BE2C (cell line): Measurements from ENCODE around the gene DLG2.

Experiments used
- DNase-seq: peaks from one replicate; pipeline ENCODE4 v3.0.0-alpha.2; 2020
- H3K27me3 ChIP-seq: fragments of 250-450 bp; sonication (Bioruptor Pico); 2 replicates; pipeline ENCODE4 v1.5.1; 2020; ENCODE audit warnings: mild to moderate bottlenecking
- H3K36me3 ChIP-seq: fragments of 250-450 bp; sonication (Bioruptor Pico); 2 replicates; pipeline ENCODE4 v1.5.1; 2020; ENCODE audit warnings: mild to moderate bottlenecking
- H3K4me1 ChIP-seq: fragments of 250-450 bp; sonication (Bioruptor Pico); 2 replicates; pipeline ENCODE4 v1.5.1; 2020
- H3K4me3 ChIP-seq: 2 replicates; pipeline ENCODE4 v1.5.1; 2011; ENCODE audit warnings: low read depth, low read length
- H3K9me3 ChIP-seq: fragments of 250-450 bp; sonication (Bioruptor Pico); 2 replicates; pipeline ENCODE4 v1.5.1; 2020
- TF ChIP-seq, protein P1 (sequence below): IDR thresholded peaks from 2 replicates; pipeline ENCODE4 v1.5.1; 2012; ENCODE audit warnings: mild to moderate bottlenecking, low read depth, low read length

DLG2 gene

DNA sequence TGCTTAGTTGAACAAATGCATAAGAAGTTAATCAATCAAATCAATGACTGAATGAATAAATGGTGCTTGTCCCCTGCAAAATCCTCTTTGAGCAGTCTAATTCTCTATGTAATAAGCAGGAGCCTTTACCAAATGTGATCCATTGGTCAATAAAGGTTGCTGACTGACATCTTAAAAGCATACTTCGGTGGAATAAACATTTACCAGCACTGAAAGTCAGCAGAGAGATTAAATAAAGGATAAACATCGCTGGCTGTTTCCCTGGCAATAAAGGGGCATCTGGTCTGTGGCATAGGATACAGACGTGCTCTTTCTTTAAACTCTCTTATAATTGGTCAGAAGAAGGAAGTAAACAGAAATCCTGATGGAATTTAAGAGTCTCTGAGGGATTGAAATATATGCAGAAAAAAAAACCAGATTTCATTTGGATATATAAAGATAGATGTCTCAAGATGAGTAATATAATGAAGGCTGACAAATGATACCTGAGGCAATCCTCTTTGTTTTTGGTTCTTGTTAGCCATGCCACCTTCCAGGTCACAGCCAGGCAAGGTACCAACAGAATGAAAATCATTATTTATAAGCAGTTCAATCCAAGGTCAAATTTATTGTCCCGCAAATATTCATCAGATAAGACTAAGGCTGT lies 1762.6 kb downstream of the DLG2 start:
- Histone ChIP-seq H3K4me1 (peaks cover 35% of the 10 kb centered on the region), H3K27me3 (no peaks in the 10 kb centered on the region), H3K4me3 (peak overlapping the region; percentile 16), H3K9me3 (0 out of 2 replicates have a peak, but pooled peaks cover 4% of the 10 kb centered on the region), H3K36me3 (no peaks in the 10 kb centered on the region)
- DNase-seq = peak; percentile 67
- TF ChIP-seq, protein P1, sequence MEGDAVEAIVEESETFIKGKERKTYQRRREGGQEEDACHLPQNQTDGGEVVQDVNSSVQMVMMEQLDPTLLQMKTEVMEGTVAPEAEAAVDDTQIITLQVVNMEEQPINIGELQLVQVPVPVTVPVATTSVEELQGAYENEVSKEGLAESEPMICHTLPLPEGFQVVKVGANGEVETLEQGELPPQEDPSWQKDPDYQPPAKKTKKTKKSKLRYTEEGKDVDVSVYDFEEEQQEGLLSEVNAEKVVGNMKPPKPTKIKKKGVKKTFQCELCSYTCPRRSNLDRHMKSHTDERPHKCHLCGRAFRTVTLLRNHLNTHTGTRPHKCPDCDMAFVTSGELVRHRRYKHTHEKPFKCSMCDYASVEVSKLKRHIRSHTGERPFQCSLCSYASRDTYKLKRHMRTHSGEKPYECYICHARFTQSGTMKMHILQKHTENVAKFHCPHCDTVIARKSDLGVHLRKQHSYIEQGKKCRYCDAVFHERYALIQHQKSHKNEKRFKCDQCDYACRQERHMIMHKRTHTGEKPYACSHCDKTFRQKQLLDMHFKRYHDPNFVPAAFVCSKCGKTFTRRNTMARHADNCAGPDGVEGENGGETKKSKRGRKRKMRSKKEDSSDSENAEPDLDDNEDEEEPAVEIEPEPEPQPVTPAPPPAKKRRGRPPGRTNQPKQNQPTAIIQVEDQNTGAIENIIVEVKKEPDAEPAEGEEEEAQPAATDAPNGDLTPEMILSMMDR = no peak

DNA sequence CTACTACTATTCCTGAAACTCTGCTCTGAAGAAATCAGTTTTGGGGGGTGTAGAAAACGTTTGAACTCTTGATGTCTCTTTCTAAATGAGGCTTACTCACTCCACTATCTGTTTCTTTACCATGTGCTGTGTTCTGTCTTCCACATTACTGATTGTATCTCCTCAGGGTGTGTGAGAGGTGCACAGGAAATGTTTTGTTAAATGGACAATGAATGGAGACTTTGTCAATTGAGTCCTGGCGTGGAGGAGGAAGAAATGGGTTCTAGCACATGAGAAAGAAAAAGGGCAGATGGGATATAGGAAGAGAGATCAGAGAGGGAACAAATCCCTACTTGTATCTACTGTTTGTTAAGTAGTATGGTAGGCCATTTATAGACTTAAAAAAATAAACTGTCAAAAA lies 1763.9 kb downstream of the DLG2 start:
- H3K4me1 ChIP-seq = peaks cover 28% of the 10 kb centered on the region
- H3K36me3 ChIP-seq = no peaks in the 10 kb centered on the region
- H3K27me3 ChIP-seq = no peaks in the 10 kb centered on the region
- H3K9me3 ChIP-seq = 0 out of 2 replicates have a peak, but pooled peaks cover 4% of the 10 kb centered on the region
- no peak overlapping the region for H3K4me3 ChIP-seq
- DNase-seq = no peak
- TF ChIP-seq, protein P1 = no peak

DNA sequence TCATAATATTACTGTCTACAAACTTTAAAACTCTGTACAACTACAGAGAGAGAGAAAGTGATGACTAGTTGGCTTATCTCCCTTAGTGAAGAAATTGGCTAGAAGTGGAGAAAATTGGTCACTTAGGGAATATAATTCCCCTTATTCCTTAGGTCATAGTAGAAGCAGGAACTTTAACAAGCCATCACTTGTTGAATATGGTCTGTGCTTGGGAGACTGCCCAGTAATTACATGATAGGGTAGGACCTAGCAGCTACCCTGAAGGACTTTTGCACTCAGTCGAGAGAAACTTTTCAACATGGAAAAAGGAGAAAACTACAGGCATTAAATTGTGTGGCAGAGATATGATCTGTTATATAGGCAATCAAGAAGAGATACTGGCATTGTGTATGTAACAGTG lies 1764.5 kb downstream of the DLG2 start:
- H3K9me3 ChIP-seq = 0 out of 2 replicates have a peak, but pooled peaks cover 4% of the 10 kb centered on the region
- H3K27me3 ChIP-seq = no peaks in the 10 kb centered on the region
- peaks cover 28% of the 10 kb centered on the region for H3K4me1 ChIP-seq
- DNase-seq = no peak
- TF ChIP-seq, protein P1 = no peak
- H3K36me3 ChIP-seq = no peaks in the 10 kb centered on the region
- H3K4me3 ChIP-seq = no peak overlapping the region

DNA sequence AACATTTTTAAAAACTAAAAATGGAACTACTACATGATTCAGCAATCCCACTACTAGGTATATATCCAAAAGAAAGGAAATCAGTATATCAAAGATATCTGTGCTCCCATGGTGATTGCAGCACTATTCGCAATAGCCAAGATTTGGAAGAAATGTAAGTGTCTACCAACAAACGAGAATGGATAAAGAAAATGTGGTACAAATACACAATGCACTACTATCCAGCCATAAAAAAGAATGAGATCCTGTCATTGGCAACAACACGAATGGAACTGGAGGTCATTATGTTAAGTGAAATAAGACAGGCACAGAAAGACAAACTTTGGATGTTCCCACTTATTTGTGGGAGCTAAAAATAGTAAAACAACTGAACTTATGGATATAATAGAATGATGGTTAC lies 1765.1 kb downstream of the DLG2 start:
- Histone ChIP-seq H3K9me3 (0 out of 2 replicates have a peak, but pooled peaks cover 4% of the 10 kb centered on the region), H3K27me3 (no peaks in the 10 kb centered on the region), H3K4me1 (peaks cover 26% of the 10 kb centered on the region), H3K36me3 (no peaks in the 10 kb centered on the region), H3K4me3 (no peak overlapping the region)
- no peak for DNase-seq
- TF ChIP-seq, protein P1 = no peak

DNA sequence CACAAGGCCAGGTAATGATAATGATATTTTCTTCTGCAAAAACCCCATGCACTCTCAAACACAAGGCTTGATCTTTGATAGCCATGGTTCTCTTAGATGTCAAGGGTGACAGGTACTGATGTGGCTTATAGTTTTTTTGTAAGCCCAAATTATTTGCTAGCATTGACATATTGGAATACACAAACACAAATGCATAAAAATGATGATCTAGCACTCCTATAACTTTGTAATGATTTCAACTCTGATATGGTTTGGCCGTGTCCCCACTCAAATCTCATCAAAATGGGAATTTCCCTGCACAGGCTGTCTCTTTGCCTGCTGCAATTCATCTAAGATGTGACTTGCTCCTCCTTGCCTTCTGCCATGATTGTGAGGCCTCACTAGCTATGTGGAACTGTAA lies 1768.5 kb downstream of the DLG2 start:
- Histone ChIP-seq H3K4me1 (peaks cover 12% of the 10 kb centered on the region), H3K27me3 (no peaks in the 10 kb centered on the region), H3K9me3 (peaks cover 7% of the 10 kb centered on the region; the same call in 1 of the 2 replicates), H3K4me3 (no peak overlapping the region), H3K36me3 (no peaks in the 10 kb centered on the region; the same call in 1 of the 2 replicates)
- TF ChIP-seq, protein P1 = no peak
- no peak for DNase-seq

DNA sequence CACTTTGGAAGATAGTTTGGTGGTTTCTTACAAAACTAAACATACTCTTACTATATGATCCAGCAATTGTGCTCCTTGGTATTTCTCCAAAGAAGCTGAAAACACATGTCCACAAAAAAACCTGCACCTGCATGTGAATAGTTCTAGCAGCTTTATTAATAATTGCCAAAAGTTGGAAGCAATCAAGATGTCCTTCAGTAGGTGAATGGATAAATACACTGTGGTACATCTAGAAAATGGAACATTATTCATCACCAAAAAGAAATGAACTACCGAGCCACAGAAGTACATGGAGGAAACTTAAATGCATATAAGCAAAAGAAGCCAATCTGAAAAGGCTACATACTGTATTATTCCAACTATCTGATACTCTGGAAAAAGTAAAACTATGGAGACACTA lies 1771.9 kb downstream of the DLG2 start:
- Histone ChIP-seq H3K9me3 (peaks cover 7% of the 10 kb centered on the region; the same call in 1 of the 2 replicates), H3K4me3 (no peak overlapping the region), H3K27me3 (no peaks in the 10 kb centered on the region), H3K4me1 (no peaks in the 10 kb centered on the region), H3K36me3 (no peaks in the 10 kb centered on the region; the same call in 1 of the 2 replicates)
- DNase-seq = no peak
- TF ChIP-seq, protein P1 = no peak
